ENCODE data around the gene UNC93B1. TPM values are rescaled to one million over a fixed set of nuclear protein-coding genes. Genes with fewer than 3 reads are reported as not detected.

Gene UNC93B1
- total and polyA plus RNA-seq, 2 of the 13 experiments (the other 11 are each of a cell fraction or from before 2014, with no cell fraction given): 8.8 to 18.9 TPM

GRCh38 chr11:68020575-68020974 lies 16.7 kb upstream of the UNC93B1 start (continued):
- TF ChIP-seq ZNF18 (CRISPR knock-in tag; IDR thresholded peaks at IDR 0.05; ENCODE audit: insufficient replicate concordance): no peak
- TF ChIP-seq PRMT3 (CRISPR knock-in tag; IDR thresholded peaks at IDR 0.05; ENCODE audit: borderline replicate concordance, low read depth): no peak
- no peak for TF ChIP-seq CC2D1A (CRISPR knock-in tag; IDR thresholded peaks at IDR 0.05)
- no peak for TF ChIP-seq SMARCC2 (IDR thresholded peaks at IDR 0.05)
- TF ChIP-seq RARA (CRISPR knock-in tag; IDR thresholded peaks at IDR 0.05): peak; percentile 28; the same call in 1 of the 2 replicates
- no peak for TF ChIP-seq ZFP36L1 (CRISPR knock-in tag; IDR thresholded peaks at IDR 0.05)
- 0 out of 2 replicates have a peak, but pooled peaks have one; percentile 19 for TF ChIP-seq ZNF766 (CRISPR knock-in tag; IDR thresholded peaks at IDR 0.05; ENCODE audit: borderline replicate concordance)
- TF ChIP-seq TFAP4 (IDR thresholded peaks at IDR 0.05; ENCODE audit: borderline replicate concordance, low read depth): no peak
- TF ChIP-seq ZNF160 (CRISPR knock-in tag; IDR thresholded peaks at IDR 0.05): no peak
- TF ChIP-seq MTERF4 (CRISPR knock-in tag; IDR thresholded peaks at IDR 0.05): no peak
- TF ChIP-seq MED1 (CRISPR knock-in tag; IDR thresholded peaks at IDR 0.05): peak; percentile 32; the same call in 1 of the 2 replicates
- no peak for TF ChIP-seq MNT (IDR thresholded peaks at IDR 0.05)
- TF ChIP-seq CSRNP2 (CRISPR knock-in tag; conservative IDR thresholded peaks at IDR 0.05; ENCODE audit: low read depth): no peak
- no peak for TF ChIP-seq ZNF670 (CRISPR knock-in tag; IDR thresholded peaks at IDR 0.05; ENCODE audit: borderline replicate concordance)
- no peak for TF ChIP-seq HNF1A (IDR thresholded peaks at IDR 0.05; ENCODE audit: low read depth)
- no peak for TF ChIP-seq HNF1A (CRISPR knock-in tag; IDR thresholded peaks at IDR 0.05; ENCODE audit: borderline replicate concordance)
- no peak for TF ChIP-seq ZBTB33 (CRISPR knock-in tag; IDR thresholded peaks at IDR 0.05)
